K562 (cell line): ENCODE data around the gene RALGAPA2. TPM values are rescaled to one million over a fixed set of nuclear protein-coding genes. Genes with fewer than 3 reads are reported as not detected.

ENCODE experiments used
- ATAC-seq: fragments of 200-7000 bp; cut with Tn5 transposase; 3 replicates; pipeline ENCODE4 v1.9.1; 2020; ENCODE audit warnings: moderate library complexity
- BruUV-seq: library from RNA; stranded (reverse); fragments of 400-500 nt; replicated peaks from 2 replicates; lab custom pipeline; 2021; lab: Mats Ljungman, UMichigan
- CTCF ChIA-PET: fragments of 300-600 bp; formaldehyde crosslinking; extraction: SDS; loops from one replicate; lab custom pipeline; 2021; ENCODE audit warnings: low intra/inter-chr PET ratio; lab: Yijun Ruan, JAX
- POLR2A ChIA-PET: fragments of 300-600, 350-650 bp; sonication (Branson Sonifier 250); formaldehyde crosslinking; extraction: SDS; loops from one replicate; lab custom pipeline; 2021; ENCODE audit warnings: antibody characterized with exemption, inconsistent platforms; lab: Yijun Ruan, JAX
- DNase-seq, 4 experiments: peaks; one replicate each; pipeline versions ENCODE4 v3.0.0 to v3.0.0-alpha.2; 2011 to 2018; ENCODE audit warnings: low spot score in 3 of 4, mixed read lengths in 3 of 4; ENCODE audit errors: extremely low read depth in 1 of 4
- FAIRE-seq: peaks from 2 replicates; lab custom pipeline; 2011; peaks lifted over from hg19 to GRCh38; lab: Jason Lieb, UNC
- H2AFZ ChIP-seq: 2 replicates; pipeline ENCODE4 v1.6.0; 2011; ENCODE audit warnings: low read depth, low read length, control low read depth, inconsistent platforms
- H3K27ac ChIP-seq: fragments of 200-600 bp; 3 replicates; pipeline ENCODE4 v1.8.0; 2011; ENCODE audit warnings: low read depth, mild to moderate bottlenecking, control low read depth, inconsistent platforms, low read length, moderate library complexity, mixed read lengths; ENCODE audit errors: extremely low read depth
- H3K27me3 ChIP-seq, 2 experiments: fragments of 300-600 bp in 1 of 2; 2 replicates in 1 of 2; 3 replicates in 1 of 2; pipeline versions ENCODE4 v1.6.0 to v1.8.0; 2011; ENCODE audit warnings: inconsistent platforms in 2 of 2, low read length in 2 of 2, mild to moderate bottlenecking in 1 of 2, mixed read lengths in 1 of 2, moderate library complexity in 1 of 2; ENCODE audit not compliant: control insufficient read depth in 2 of 2, insufficient read depth in 2 of 2
- H3K36me3 ChIP-seq: fragments of 300-600 bp; 3 replicates; pipeline ENCODE4 v1.8.0; 2011; ENCODE audit warnings: mild to moderate bottlenecking, low read length, inconsistent platforms; ENCODE audit not compliant: control insufficient read depth, insufficient read depth
- H3K4me1 ChIP-seq, 2 experiments: fragments of 200-600 bp in 1 of 2; replicated peaks in 1 of 2; 2 replicates in 1 of 2; 3 replicates in 1 of 2; pipeline versions ENCODE4 v1.5.1 to v1.8.0; 2011; ENCODE audit warnings: inconsistent platforms in 2 of 2, low read length in 2 of 2, mild to moderate bottlenecking in 1 of 2, mixed read lengths in 1 of 2, moderate library complexity in 1 of 2; ENCODE audit not compliant: control insufficient read depth in 2 of 2, insufficient read depth in 2 of 2
- H3K4me2 ChIP-seq: 2 replicates; pipeline ENCODE4 v1.6.1; 2011; ENCODE audit warnings: low read length, control low read depth, inconsistent platforms, mixed read lengths; ENCODE audit not compliant: insufficient read depth
- H3K4me3 ChIP-seq: fragments of 200-600 bp; sonication (generic), shearing (Covaris generic); 2 replicates; pipeline ENCODE4 v1.5.1; 2016; ENCODE audit warnings: control low read depth, inconsistent platforms
- H3K79me2 ChIP-seq: fragments of 200-600 bp; 3 replicates; pipeline ENCODE4 v1.8.0; 2011; ENCODE audit warnings: low read length, inconsistent platforms; ENCODE audit not compliant: control insufficient read depth, insufficient read depth
- H3K9ac ChIP-seq, 2 experiments: 2 replicates each; pipeline versions ENCODE4 v1.6.0 to v1.6.1; 2011; ENCODE audit warnings: low read depth in 2 of 2, low read length in 2 of 2, control low read depth in 1 of 2, inconsistent platforms in 1 of 2, mild to moderate bottlenecking in 1 of 2, mixed read lengths in 1 of 2; ENCODE audit not compliant: insufficient read depth in 1 of 2
- H3K9me1 ChIP-seq: one replicate; pipeline ENCODE4 v1.6.0; 2011; ENCODE audit warnings: inconsistent platforms, mild to moderate bottlenecking, low read length, moderate library complexity; ENCODE audit not compliant: control insufficient read depth, insufficient read depth
- H3K9me3 ChIP-seq: replicated peaks from 2 replicates; pipeline ENCODE4 v1.5.1; 2011; ENCODE audit warnings: low read depth, low read length, inconsistent platforms; ENCODE audit not compliant: control insufficient read depth, insufficient read depth
- H4K20me1 ChIP-seq: replicated peaks from 2 replicates; pipeline ENCODE4 v1.6.1; 2011; ENCODE audit warnings: low read length, inconsistent platforms, mixed read lengths; ENCODE audit not compliant: control insufficient read depth, insufficient read depth
- BDP1 ChIP-seq: IDR thresholded peaks from 3 replicates; pipeline ENCODE4 v1.6.1; 2011; ENCODE audit not compliant: insufficient read length, insufficient read depth
- CCNT2 ChIP-seq: IDR thresholded peaks from 2 replicates; pipeline ENCODE4 v1.6.1; 2011; ENCODE audit warnings: borderline replicate concordance, low read depth, mild to moderate bottlenecking, moderate library complexity, mixed read lengths, low read length; ENCODE audit not compliant: insufficient read length; ENCODE audit errors: extremely low read depth
- COPS2 ChIP-seq: fragments of 450-650 bp; conservative IDR thresholded peaks from 2 replicates; pipeline ENCODE4 v1.6.1; 2016; ENCODE audit warnings: mild to moderate bottlenecking, moderate library complexity
- CSDE1 ChIP-seq, 2 experiments: fragments of 450-650 bp; IDR thresholded peaks; 2 replicates each; pipeline ENCODE4 v1.6.1; 2016; ENCODE audit warnings: mild to moderate bottlenecking in 1 of 2
- HIVEP1 ChIP-seq: fragments of 250-450 bp; sonication (Bioruptor Pico); IDR thresholded peaks from 2 replicates; pipeline ENCODE4 v1.4.0; 2020; ENCODE audit warnings: mild to moderate bottlenecking
- HMG20B ChIP-seq: fragments of 250-450 bp; sonication (Bioruptor Pico); IDR thresholded peaks from 2 replicates; pipeline ENCODE4 v1.5.0; 2021; ENCODE audit warnings: mild to moderate bottlenecking
- ILF3 ChIP-seq: fragments of 450-650 bp; IDR thresholded peaks from 2 replicates; pipeline ENCODE4 v1.6.1; 2018; ENCODE audit warnings: antibody characterized with exemption, mild to moderate bottlenecking, moderate library complexity, borderline replicate concordance
- NCOA2 ChIP-seq, 2 experiments: fragments of 450-650 bp; IDR thresholded peaks; 2 replicates each; pipeline ENCODE4 v1.6.1; 2018; ENCODE audit warnings: mild to moderate bottlenecking in 2 of 2, moderate library complexity in 1 of 2; ENCODE audit not compliant: partially characterized antibody in 2 of 2
- RBBP5 ChIP-seq: fragments of 200-600 bp; sonication (generic); IDR thresholded peaks from 2 replicates; pipeline ENCODE4 v1.6.1; 2012; ENCODE audit warnings: borderline replicate concordance, mild to moderate bottlenecking, low read length, control low read depth, inconsistent platforms; ENCODE audit not compliant: insufficient read depth, poor library complexity, severe bottlenecking
- RFX5 ChIP-seq: IDR thresholded peaks from 2 replicates; pipeline ENCODE4 v1.6.1; 2011; ENCODE audit warnings: low read depth, mild to moderate bottlenecking, improper control_type of control experiment, low read length
- SETDB1 ChIP-seq: IDR thresholded peaks from one replicate; pipeline ENCODE4 v1.6.1; 2012; ENCODE audit warnings: low read length, control low read depth, inconsistent platforms
- SP2 ChIP-seq: IDR thresholded peaks from 2 replicates; pipeline ENCODE4 v1.6.1; 2011; ENCODE audit warnings: mild to moderate bottlenecking, low read depth, low read length, moderate library complexity; ENCODE audit not compliant: poor library complexity, severe bottlenecking; ENCODE audit errors: extremely low read depth
- XRCC4 ChIP-seq: IDR thresholded peaks from one replicate; pipeline ENCODE4 v1.6.1; 2011; ENCODE audit not compliant: insufficient read depth, insufficient read length; ENCODE audit errors: extremely low read depth
- ZKSCAN3 ChIP-seq: fragments of 250-450 bp; sonication (Bioruptor Pico); IDR thresholded peaks from 2 replicates; pipeline ENCODE4 v1.4.0; 2020
- WGBS: fragments of 100-300 bp; shearing (Covaris generic); methylation state at CpG from one replicate; pipeline ENCODE4 v1.1.6; 2016; ENCODE audit warnings: low coverage, mixed read lengths; ENCODE audit not compliant: insufficient coverage; ENCODE audit errors: missing lambda C conversion rate; 5-methylcytosine and 5-hydroxymethylcytosine counted together
- in situ Hi-C: fragments of 300-500 bp; cut with MboI; formaldehyde crosslinking; loops from 4 replicates; pipeline ENCODE4 v1.15.0; 2018; ENCODE audit warnings: inconsistent platforms, mixed read lengths
- intact Hi-C: fragments of 100-400 bp; cut with micrococcal nuclease; formaldehyde crosslinking; loops from 2 replicates; pipeline ENCODE4 v1.14.2; 2022
- polyA plus RNA-seq, 8 experiments: library from polyadenylated mRNA; depleted of rRNA in 4 of 8; stranded (reverse) in 5 of 8; unstranded in 3 of 8; fragments of >200 nt; fragmentation: Nextera tagmentation in 2 of 8; fragmentation: Illumina TruSeq in 1 of 8; extraction: Ambion mirVana in 2 of 8; extraction: Trizol in 1 of 8; gene quantifications; 2 replicates each; pipeline versions ENCODE4 v1.2.1 to v1.2.3, GENCODE V29; 2011 to 2014; ENCODE audit warnings: inconsistent platforms in 1 of 8, missing spikeins in 1 of 8
- total RNA-seq, 7 experiments: library from RNA; depleted of rRNA in 6 of 7; stranded (reverse); fragments of >200 nt in 6 of 7; fragmentation: Illumina TruSeq in 2 of 7; extraction: Trizol in 2 of 7; gene quantifications; 2 replicates each; pipeline versions ENCODE4 v1.2.1 to v1.2.3, GENCODE V29; 2011 to 2021; ENCODE audit warnings: low replicate concordance in 1 of 7
- TF ChIP-seq, protein P1 (sequence below): fragments of 450-650 bp; formaldehyde crosslinking; IDR thresholded peaks from 2 replicates; pipeline ENCODE4 v1.4.0; 2022; ENCODE audit warnings: missing genetic modification characterization
- TF ChIP-seq, protein P2 (sequence below): fragments of 250-450 bp; sonication (Bioruptor Pico); IDR thresholded peaks from 2 replicates; pipeline ENCODE4 v1.8.0; 2022; ENCODE audit warnings: inconsistent platforms
- TF ChIP-seq, protein P3 (sequence below): fragments of 250-450 bp; sonication (Bioruptor Pico); IDR thresholded peaks from 2 replicates; pipeline ENCODE4 v1.4.0; 2020; ENCODE audit warnings: mild to moderate bottlenecking, moderate library complexity

Gene RALGAPA2
- total and polyA plus RNA-seq, 9 of the 15 experiments (the other 6 are each of a cell fraction or from before 2014, with no cell fraction given), result 0.35 to 2.7 (median 1.4) TPM

DNA sequence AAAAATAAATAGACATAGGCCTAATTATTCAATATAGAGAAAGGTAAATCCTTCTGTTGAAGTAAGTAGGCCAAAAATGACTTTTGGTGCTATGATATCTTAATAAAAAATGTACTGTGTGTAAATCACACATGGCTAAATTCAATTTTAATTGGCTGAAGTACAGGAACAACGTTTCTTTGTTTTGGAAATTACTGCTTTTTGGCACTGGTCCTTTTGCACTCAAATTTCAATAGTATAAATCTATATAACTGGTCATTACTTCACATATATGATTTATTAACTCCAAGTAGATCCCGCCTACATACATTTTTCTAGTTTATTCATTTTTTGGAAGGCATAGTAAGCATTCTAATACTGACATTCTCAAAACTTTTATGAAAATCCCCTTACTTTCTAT, 114.5 kb downstream of the RALGAPA2 start:
- CTCF ChIA-PET, result no interaction called here
- Histone ChIP-seq H3K4me3 (no peak overlapping the region), H3K4me2 (no peak overlapping the region), H2AFZ (no peak overlapping the region)
- in situ Hi-C loops, result no loop called here
- no peak for TF ChIP-seq RBBP5
- TF ChIP-seq, protein P1, sequence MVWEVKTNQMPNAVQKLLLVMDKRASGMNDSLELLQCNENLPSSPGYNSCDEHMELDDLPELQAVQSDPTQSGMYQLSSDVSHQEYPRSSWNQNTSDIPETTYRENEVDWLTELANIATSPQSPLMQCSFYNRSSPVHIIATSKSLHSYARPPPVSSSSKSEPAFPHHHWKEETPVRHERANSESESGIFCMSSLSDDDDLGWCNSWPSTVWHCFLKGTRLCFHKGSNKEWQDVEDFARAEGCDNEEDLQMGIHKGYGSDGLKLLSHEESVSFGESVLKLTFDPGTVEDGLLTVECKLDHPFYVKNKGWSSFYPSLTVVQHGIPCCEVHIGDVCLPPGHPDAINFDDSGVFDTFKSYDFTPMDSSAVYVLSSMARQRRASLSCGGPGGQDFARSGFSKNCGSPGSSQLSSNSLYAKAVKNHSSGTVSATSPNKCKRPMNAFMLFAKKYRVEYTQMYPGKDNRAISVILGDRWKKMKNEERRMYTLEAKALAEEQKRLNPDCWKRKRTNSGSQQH (CRISPR knock-in tag), result no peak
- TF ChIP-seq XRCC4, result no peak
- TF ChIP-seq NCOA2 (IDR thresholded peaks at IDR 0.05; ENCODE audit: partially characterized antibody in 2 of 2), result no peak
- TF ChIP-seq COPS2, result no peak
- TF ChIP-seq HMG20B, result no peak
- TF ChIP-seq ILF3, result no peak
- TF ChIP-seq CCNT2, result no peak
- no peak for TF ChIP-seq ZKSCAN3
- TF ChIP-seq, protein P2, sequence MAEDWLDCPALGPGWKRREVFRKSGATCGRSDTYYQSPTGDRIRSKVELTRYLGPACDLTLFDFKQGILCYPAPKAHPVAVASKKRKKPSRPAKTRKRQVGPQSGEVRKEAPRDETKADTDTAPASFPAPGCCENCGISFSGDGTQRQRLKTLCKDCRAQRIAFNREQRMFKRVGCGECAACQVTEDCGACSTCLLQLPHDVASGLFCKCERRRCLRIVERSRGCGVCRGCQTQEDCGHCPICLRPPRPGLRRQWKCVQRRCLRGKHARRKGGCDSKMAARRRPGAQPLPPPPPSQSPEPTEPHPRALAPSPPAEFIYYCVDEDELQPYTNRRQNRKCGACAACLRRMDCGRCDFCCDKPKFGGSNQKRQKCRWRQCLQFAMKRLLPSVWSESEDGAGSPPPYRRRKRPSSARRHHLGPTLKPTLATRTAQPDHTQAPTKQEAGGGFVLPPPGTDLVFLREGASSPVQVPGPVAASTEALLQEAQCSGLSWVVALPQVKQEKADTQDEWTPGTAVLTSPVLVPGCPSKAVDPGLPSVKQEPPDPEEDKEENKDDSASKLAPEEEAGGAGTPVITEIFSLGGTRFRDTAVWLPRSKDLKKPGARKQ, result no peak
- TF ChIP-seq BDP1, result no peak
- TF ChIP-seq CSDE1 (IDR thresholded peaks at IDR 0.05), result no peak
- TF ChIP-seq SETDB1, result no peak
- TF ChIP-seq SP2, result no peak
- TF ChIP-seq HIVEP1 (CRISPR knock-in tag), result no peak
- TF ChIP-seq RFX5, result no peak
- TF ChIP-seq, protein P3, sequence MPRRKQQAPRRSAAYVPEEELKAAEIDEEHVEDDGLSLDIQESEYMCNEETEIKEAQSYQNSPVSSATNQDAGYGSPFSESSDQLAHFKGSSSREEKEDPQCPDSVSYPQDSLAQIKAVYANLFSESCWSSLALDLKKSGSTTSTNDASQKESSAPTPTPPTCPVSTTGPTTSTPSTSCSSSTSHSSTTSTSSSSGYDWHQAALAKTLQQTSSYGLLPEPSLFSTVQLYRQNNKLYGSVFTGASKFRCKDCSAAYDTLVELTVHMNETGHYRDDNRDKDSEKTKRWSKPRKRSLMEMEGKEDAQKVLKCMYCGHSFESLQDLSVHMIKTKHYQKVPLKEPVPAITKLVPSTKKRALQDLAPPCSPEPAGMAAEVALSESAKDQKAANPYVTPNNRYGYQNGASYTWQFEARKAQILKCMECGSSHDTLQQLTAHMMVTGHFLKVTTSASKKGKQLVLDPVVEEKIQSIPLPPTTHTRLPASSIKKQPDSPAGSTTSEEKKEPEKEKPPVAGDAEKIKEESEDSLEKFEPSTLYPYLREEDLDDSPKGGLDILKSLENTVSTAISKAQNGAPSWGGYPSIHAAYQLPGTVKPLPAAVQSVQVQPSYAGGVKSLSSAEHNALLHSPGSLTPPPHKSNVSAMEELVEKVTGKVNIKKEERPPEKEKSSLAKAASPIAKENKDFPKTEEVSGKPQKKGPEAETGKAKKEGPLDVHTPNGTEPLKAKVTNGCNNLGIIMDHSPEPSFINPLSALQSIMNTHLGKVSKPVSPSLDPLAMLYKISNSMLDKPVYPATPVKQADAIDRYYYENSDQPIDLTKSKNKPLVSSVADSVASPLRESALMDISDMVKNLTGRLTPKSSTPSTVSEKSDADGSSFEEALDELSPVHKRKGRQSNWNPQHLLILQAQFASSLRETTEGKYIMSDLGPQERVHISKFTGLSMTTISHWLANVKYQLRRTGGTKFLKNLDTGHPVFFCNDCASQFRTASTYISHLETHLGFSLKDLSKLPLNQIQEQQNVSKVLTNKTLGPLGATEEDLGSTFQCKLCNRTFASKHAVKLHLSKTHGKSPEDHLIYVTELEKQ, result no peak
- TF ChIP-seq, all 486 proteins: peak for 0
- DNase-seq, result no peak
- Histone ChIP-seq H3K36me3 (no peaks in the 10 kb centered on the region), H4K20me1 (no peaks in the 10 kb centered on the region), H3K9me1 (no peaks in the 10 kb centered on the region), H3K9ac (no peak overlapping the region), H3K9me3 (no peaks in the 10 kb centered on the region), H3K27ac (no peak overlapping the region), H3K4me1 (no peaks in the 10 kb centered on the region), H3K79me2 (no peaks in the 10 kb centered on the region), H3K27me3 (no peaks in the 10 kb centered on the region)
- WGBS, result 8% methylated on average over 2 of the region's 2 CpGs
- no peak for FAIRE-seq
- no TSS peak for BruUV-seq
- ATAC-seq, result no peak
- POLR2A ChIA-PET, result no interaction called here
- intact Hi-C loops, result loop anchor here (10.0 kb wide), 1 partner anchor 513 kb away; no protein-coding TSS in a partner anchor
